ENCODE measurements around the gene NATD1.
"Not testable (repeated sequence)": the region's sequence is repeated elsewhere in the genome, so short reads cannot be mapped to it uniquely, and the experiment has no call there.

The NATD1 gene

GRCh38 chr17:21199311-21199710, 53.9 kb downstream of the NATD1 start:
- no peak overlapping the region for H3K4me3 ChIP-seq (ENCODE audit: low read depth, low read length)
- TF ChIP-seq, protein P1, sequence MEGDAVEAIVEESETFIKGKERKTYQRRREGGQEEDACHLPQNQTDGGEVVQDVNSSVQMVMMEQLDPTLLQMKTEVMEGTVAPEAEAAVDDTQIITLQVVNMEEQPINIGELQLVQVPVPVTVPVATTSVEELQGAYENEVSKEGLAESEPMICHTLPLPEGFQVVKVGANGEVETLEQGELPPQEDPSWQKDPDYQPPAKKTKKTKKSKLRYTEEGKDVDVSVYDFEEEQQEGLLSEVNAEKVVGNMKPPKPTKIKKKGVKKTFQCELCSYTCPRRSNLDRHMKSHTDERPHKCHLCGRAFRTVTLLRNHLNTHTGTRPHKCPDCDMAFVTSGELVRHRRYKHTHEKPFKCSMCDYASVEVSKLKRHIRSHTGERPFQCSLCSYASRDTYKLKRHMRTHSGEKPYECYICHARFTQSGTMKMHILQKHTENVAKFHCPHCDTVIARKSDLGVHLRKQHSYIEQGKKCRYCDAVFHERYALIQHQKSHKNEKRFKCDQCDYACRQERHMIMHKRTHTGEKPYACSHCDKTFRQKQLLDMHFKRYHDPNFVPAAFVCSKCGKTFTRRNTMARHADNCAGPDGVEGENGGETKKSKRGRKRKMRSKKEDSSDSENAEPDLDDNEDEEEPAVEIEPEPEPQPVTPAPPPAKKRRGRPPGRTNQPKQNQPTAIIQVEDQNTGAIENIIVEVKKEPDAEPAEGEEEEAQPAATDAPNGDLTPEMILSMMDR (IDR thresholded peaks at IDR 0.05; ENCODE audit: borderline replicate concordance, insufficient read depth, low read depth, low read length) = no peak

- H3K4me3 ChIP-seq (ENCODE audit: low read depth, low read length) = no peak overlapping the region
- TF ChIP-seq, protein P1 (IDR thresholded peaks at IDR 0.05; ENCODE audit: borderline replicate concordance, insufficient read depth, low read depth, low read length) = no peak
Observed at GRCh38 chr17:21198411-21198810, 54.8 kb downstream of the NATD1 start.

DNA sequence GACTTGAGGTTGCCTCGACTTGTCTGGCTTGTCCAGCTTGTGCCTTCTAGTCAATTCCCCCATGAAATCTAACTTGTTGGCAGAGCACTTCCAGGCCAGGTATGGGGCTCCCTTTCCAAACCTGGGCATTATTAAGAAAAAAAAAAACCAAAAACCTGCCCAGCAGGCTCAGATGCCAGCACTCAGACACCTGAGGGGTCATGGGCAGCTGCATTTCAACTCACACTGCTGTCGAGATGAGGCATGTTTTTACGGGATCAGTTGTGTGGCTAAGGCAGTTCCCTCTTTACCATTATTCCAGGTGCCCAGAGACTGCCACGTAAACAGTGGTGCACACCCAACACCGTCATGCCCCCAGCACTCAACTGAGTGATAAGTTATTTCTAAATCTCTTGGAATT, 57.1 kb downstream of the NATD1 start:
- TF ChIP-seq, protein P1 (IDR thresholded peaks at IDR 0.05; ENCODE audit: borderline replicate concordance, insufficient read depth, low read depth, low read length) = no peak
- no peak overlapping the region for H3K4me3 ChIP-seq (ENCODE audit: low read depth, low read length)

GRCh38 chr17:21194703-21195102, 58.5 kb downstream of the NATD1 start:
- H3K4me3 ChIP-seq (ENCODE audit: low read depth, low read length) = no peak overlapping the region
- TF ChIP-seq, protein P1 (IDR thresholded peaks at IDR 0.05; ENCODE audit: borderline replicate concordance, insufficient read depth, low read depth, low read length) = no peak

DNA sequence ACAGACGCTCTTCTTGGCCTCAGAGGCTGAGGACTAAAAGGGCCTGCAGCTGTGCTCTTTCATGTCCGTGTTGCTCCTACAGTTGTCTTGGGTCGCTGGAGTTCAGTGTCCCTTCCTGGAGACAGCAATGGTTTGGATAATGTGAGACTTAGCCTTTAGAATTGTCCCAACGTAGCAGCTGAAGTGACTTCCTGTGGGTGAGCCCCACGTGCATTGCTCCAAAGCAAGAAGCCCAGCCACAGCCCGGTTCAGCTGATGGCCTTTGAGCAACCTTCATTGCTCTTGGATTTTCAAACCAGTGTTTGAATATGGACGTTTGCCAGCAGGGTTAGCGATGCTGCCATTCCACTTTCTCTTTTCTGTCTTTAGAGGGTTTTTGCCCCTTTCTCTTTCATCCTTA, 59.0 kb downstream of the NATD1 start:
- no peak overlapping the region for H3K4me3 ChIP-seq (ENCODE audit: low read depth, low read length)
- TF ChIP-seq, protein P1 (IDR thresholded peaks at IDR 0.05; ENCODE audit: borderline replicate concordance, insufficient read depth, low read depth, low read length) = no peak

DNA sequence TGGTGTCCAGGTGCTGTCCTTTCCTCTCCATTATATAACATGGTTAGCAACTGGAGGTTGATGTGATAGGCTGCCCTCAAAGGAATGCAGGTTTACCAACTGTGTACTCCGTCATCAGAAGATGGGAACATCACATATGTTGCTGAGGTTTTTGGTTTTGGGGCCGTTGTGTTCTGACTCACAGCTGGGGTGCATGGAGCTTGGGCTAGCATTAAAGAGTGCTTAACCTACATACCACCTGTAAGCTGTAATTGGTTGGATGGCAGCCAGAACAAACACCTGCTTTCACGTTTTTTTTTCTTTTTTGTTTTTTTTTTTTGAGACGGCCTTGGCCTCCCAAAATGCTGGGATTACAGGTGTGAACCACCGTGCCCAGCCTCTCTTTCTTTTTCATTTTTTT, 60.2 kb downstream of the NATD1 start:
- TF ChIP-seq, protein P1 (IDR thresholded peaks at IDR 0.05; ENCODE audit: borderline replicate concordance, insufficient read depth, low read depth, low read length) = no peak
- no peak overlapping the region for H3K4me3 ChIP-seq (ENCODE audit: low read depth, low read length)

GRCh38 chr17:21192414-21192813, 60.8 kb downstream of the NATD1 start:
- H3K4me3 ChIP-seq (ENCODE audit: low read depth, low read length) = not testable (repeated sequence)

DNA sequence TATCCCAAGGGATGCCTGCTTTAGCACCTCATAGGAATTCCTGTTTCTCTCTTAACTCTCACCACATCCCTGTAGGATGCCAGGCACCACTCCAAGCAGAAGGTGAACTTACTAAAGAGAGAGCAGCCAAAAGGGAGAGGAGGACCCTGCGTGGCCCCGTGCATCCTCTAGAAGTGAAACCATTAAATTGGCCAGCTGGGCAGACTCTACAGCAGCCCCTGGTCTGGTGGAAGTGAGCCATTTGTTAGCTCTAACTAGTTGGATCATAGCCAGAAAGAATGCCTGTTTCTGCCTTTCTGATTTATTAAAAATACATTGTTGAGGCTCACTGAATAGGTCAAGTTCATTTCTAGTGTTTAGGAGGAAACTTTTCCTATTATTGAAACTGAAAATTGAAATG, 61.5 kb downstream of the NATD1 start:
- TF ChIP-seq, protein P1 (IDR thresholded peaks at IDR 0.05; ENCODE audit: borderline replicate concordance, insufficient read depth, low read depth, low read length) = no peak
- H3K4me3 ChIP-seq (ENCODE audit: low read depth, low read length) = no peak overlapping the region

Data from GM12875 (cell line).